Measurements from ENCODE around the gene JAK1.

GRCh38 chr1:64920941-64921589 lies 45.3 kb downstream of the JAK1 start:
- TF ChIP-seq CTCF (IDR thresholded peaks at IDR 0.05; ENCODE audit: low read depth, low read length): no peak
- TF ChIP-seq EZH2phosphoT487 (IDR thresholded peaks at IDR 0.05; ENCODE audit: low read depth): no peak

Data from OCI-LY3 (cell line).